Ovary (tissue), 9 donors: ENCODE results near the gene FGFR3. TPM values are rescaled to one million over a fixed set of nuclear protein-coding genes. Genes with fewer than 3 reads are reported as not detected.
A peak's percentile ranks its signal among the peaks of the same experiment; 100 is the strongest.

Experiments
- DNase-seq, 5 donors: peaks; one replicate each; pipeline ENCODE4 v3.0.0-alpha.2; 2019 to 2020
- H3K27ac ChIP-seq, 2 donors: fragments of 200-600 bp; one replicate each; pipeline versions ENCODE4 v1.5.1 to v1.8.0; 2019 to 2022
- H3K27me3 ChIP-seq: fragments of 200-600 bp; one replicate; pipeline ENCODE4 v1.8.0; 2022
- H3K36me3 ChIP-seq: fragments of 200-600 bp; sonication (generic); one replicate; pipeline ENCODE4 v1.5.1; 2019
- H3K4me1 ChIP-seq: one replicate; pipeline ENCODE4 v1.8.1; 2013; ENCODE audit warnings: mild to moderate bottlenecking, moderate library complexity; ENCODE audit not compliant: insufficient read depth
- H3K4me3 ChIP-seq: fragments of 200-600 bp; sonication (generic); one replicate; pipeline ENCODE4 v1.5.1; 2017
- H3K9me3 ChIP-seq, 2 donors: fragments of 200-600 bp in 1 of 2; sonication (generic) in 1 of 2; one replicate each; pipeline versions ENCODE4 v1.5.1 to v1.8.1; 2013 to 2019; ENCODE audit warnings: mild to moderate bottlenecking in 1 of 2, moderate library complexity in 1 of 2
- CTCF ChIP-seq, 3 donors: fragments of 450-650 bp in 2 of 3; fragments of 200-600 bp in 1 of 3; IDR thresholded peaks; one replicate each; pipeline versions ENCODE4 v1.5.1 to v1.8.0; 2016 to 2022; ENCODE audit warnings: antibody characterized with exemption in 3 of 3, mild to moderate bottlenecking in 1 of 3
- EP300 ChIP-seq: sonication (generic); formaldehyde crosslinking; IDR thresholded peaks from one replicate; pipeline ENCODE4 v1.6.1; 2017; ENCODE audit warnings: antibody characterized with exemption
- POLR2A ChIP-seq: fragments of 450-650 bp; IDR thresholded peaks from one replicate; pipeline ENCODE4 v1.6.1; 2017; ENCODE audit warnings: antibody characterized with exemption, mild to moderate bottlenecking, moderate library complexity
- WGBS, 3 donors: extraction: QIAGEN DNeasy Blood & Tissue Kit in 1 of 3; methylation state at CpG; one replicate each; pipeline versions ENCODE4 v1.1.5 to v1.1.7; 2013 to 2017; 5-methylcytosine and 5-hydroxymethylcytosine counted together
- intact Hi-C, 4 donors: fragments of 100-400 bp; cut with DNase I; formaldehyde crosslinking; loops; one replicate each; pipeline versions ENCODE4 v1.11.0 to v1.15.1; 2022 to 2023
- polyA plus RNA-seq, 2 donors: library from polyadenylated mRNA; stranded (reverse); fragments of 200-250 nt in 1 of 2; fragments of 350-450 nt in 1 of 2; fragmentation: Illumina TruSeq in 1 of 2; extraction: RNeasy Lipid Tissue Mini Kit (QIAGEN cat#74804) in 1 of 2; gene quantifications; one replicate each; pipeline ENCODE4 v1.2.3, GENCODE V29; 2013 to 2014
- total RNA-seq, 7 donors: library from RNA; depleted of rRNA in 2 of 7; stranded (reverse); fragments of >200 nt in 2 of 7; fragmentation: NEBNext Ultra II Directional in 3 of 7; extraction: Animal tissue kit (Norgen Biotek cat#: 25700) in 3 of 7; gene quantifications; one replicate each; pipeline versions ENCODE4 v1.1.0 to v1.2.4, GENCODE V29; 2016 to 2023
- donor health status: DM: no; HTN: no; CAD: no; lungs with moderate emphysema.
- donor health status: DM: no; HTN: no; CAD: no.
- donor health status: Bipolar disorder and iron deficiency.
- donor health status: DM: yes; HTN: yes; CAD: no.
- donor health status: DM: no; HTN: no; CAD: no.
- donor health status: DM: yes; HTN: yes; CAD: no.

The FGFR3 gene
- total and polyA plus RNA-seq, 9 donors: 0.12 to 9.2 (median 0.57) TPM

GRCh38 chr4:1747603-1747967 lies 45.5 kb upstream of the FGFR3 start:
- no peak for DNase-seq
- WGBS, 3 donors: 83 to 86% (median 83%) methylated on average over 16 of the region's 16 CpGs
- no peaks in the 10 kb centered on the region for H3K27me3 ChIP-seq
- no peaks in the 10 kb centered on the region for H3K9me3 ChIP-seq
- H3K36me3 ChIP-seq: no peaks in the 10 kb centered on the region
- no peak overlapping the region for H3K4me3 ChIP-seq
- TF ChIP-seq POLR2A: no peak
- TF ChIP-seq EP300: no peak
- TF ChIP-seq CTCF (IDR thresholded peaks at IDR 0.05): no peak
- H3K4me1 ChIP-seq: peaks cover 2% of the 10 kb centered on the region
- intact Hi-C loops: loop anchor here (5.0 kb wide), 2 partner anchors 60 to 150 kb away; no protein-coding TSS in a partner anchor
- H3K27ac ChIP-seq: no peak overlapping the region

GRCh38 chr4:1748465-1748995 lies 44.6 kb upstream of the FGFR3 start:
- no peak overlapping the region for H3K4me3 ChIP-seq
- H3K9me3 ChIP-seq: no peaks in the 10 kb centered on the region
- WGBS, 3 donors: 3 to 10% (median 5%) methylated on average over 11 to 29 of the region's 29 CpGs
- peak; percentile 48 to 79 (median 62) for DNase-seq
- no peaks in the 10 kb centered on the region for H3K36me3 ChIP-seq
- H3K27me3 ChIP-seq: no peaks in the 10 kb centered on the region
- TF ChIP-seq POLR2A (no peak), EP300 (no peak), CTCF (IDR thresholded peaks at IDR 0.05) (peak in 2 of 3 donors; percentile 12 to 38)
- H3K27ac ChIP-seq: no peak overlapping the region
- intact Hi-C loops: loop anchor here (5.0 kb wide), 2 partner anchors 59 to 149 kb away; no protein-coding TSS in a partner anchor
- H3K4me1 ChIP-seq: peaks cover 2% of the 10 kb centered on the region

- Histone ChIP-seq H3K9me3 (no peaks in the 10 kb centered on the region), H3K27me3 (no peaks in the 10 kb centered on the region), H3K27ac (no peak overlapping the region), H3K4me3 (no peak overlapping the region), H3K4me1 (peaks cover 2% of the 10 kb centered on the region), H3K36me3 (no peaks in the 10 kb centered on the region)
- 61 to 100% (median 68%) methylated on average over 2 to 3 of the region's 3 CpGs for WGBS, 3 donors
- DNase-seq: no peak
- intact Hi-C loops: loop anchor here (5.0 kb wide), 2 partner anchors 58 to 148 kb away; no protein-coding TSS in a partner anchor
- TF ChIP-seq EP300 (no peak), CTCF (IDR thresholded peaks at IDR 0.05) (no peak), POLR2A (no peak)
Measured at GRCh38 chr4:1749370-1749769, 43.7 kb upstream of the FGFR3 start.

DNA sequence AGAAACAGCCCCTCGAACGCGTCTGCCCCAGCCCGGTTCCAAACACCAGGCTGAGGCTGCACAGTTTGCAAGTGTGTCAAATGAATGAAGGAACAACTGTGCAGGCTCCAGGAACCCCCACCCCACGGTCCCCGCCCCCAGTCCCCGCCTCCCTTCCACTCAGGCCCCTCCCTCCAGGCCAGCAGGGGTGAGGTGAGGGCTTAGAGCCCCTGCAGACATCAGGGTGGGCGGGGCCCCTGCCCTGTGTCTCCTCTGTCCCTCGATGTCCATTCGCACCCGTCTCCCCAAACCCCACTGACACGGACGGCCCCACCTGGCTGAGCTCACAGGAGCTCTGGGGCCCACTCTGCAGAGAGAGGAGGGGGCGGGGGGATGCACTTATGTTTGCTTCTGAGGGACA lies 43.3 kb upstream of the FGFR3 start:
- DNase-seq: no peak
- no peaks in the 10 kb centered on the region for H3K27me3 ChIP-seq
- WGBS, 3 donors: 63 to 70% (median 66%) methylated on average over 12 to 14 of the region's 14 CpGs
- TF ChIP-seq POLR2A (no peak), CTCF (IDR thresholded peaks at IDR 0.05) (no peak), EP300 (no peak)
- H3K27ac ChIP-seq: no peak overlapping the region
- H3K4me1 ChIP-seq: peaks cover 2% of the 10 kb centered on the region
- H3K36me3 ChIP-seq: no peaks in the 10 kb centered on the region
- intact Hi-C loops: loop anchor here (5.0 kb wide), 2 partner anchors 57 to 147 kb away; no protein-coding TSS in a partner anchor
- H3K9me3 ChIP-seq: no peaks in the 10 kb centered on the region
- H3K4me3 ChIP-seq: no peak overlapping the region
